H9 (cell line): Measurements from ENCODE around the gene HERC3. TPM values are rescaled to one million over a fixed set of nuclear protein-coding genes. Genes with fewer than 3 reads are reported as not detected.

Experiments
- DNase-seq: peaks from one replicate; pipeline ENCODE4 v3.0.0-alpha.2; 2017
- H2AFZ ChIP-seq: one replicate; pipeline ENCODE4 v1.6.1; 2013; ENCODE audit warnings: mild to moderate bottlenecking, low read length, control low read depth, moderate library complexity
- H2AK5ac ChIP-seq: 2 replicates; pipeline ENCODE4 v1.6.1; 2013; ENCODE audit warnings: low read length, control low read depth, mixed read lengths; ENCODE audit not compliant: insufficient read length
- H2BK120ac ChIP-seq: one replicate; pipeline ENCODE4 v1.6.1; 2013; ENCODE audit warnings: low read depth, mild to moderate bottlenecking, low read length, control low read depth, inconsistent platforms; ENCODE audit not compliant: poor library complexity, severe bottlenecking
- H2BK12ac ChIP-seq: 2 replicates; pipeline ENCODE4 v1.6.1; 2013; ENCODE audit warnings: low read length, control low read depth, mixed read lengths, low read depth; ENCODE audit not compliant: insufficient read length
- H2BK15ac ChIP-seq: 2 replicates; pipeline ENCODE4 v1.6.1; 2013; ENCODE audit warnings: low read depth, low read length, control low read depth
- H2BK20ac ChIP-seq: one replicate; pipeline ENCODE4 v1.6.1; 2013; ENCODE audit warnings: low read depth, mild to moderate bottlenecking, low read length, control low read depth, inconsistent platforms; ENCODE audit not compliant: poor library complexity, severe bottlenecking
- H2BK5ac ChIP-seq: 2 replicates; pipeline ENCODE4 v1.6.1; 2013; ENCODE audit warnings: low read length, control low read depth, mixed read lengths; ENCODE audit not compliant: insufficient read length
- H3K14ac ChIP-seq: 2 replicates; pipeline ENCODE4 v1.6.1; 2013; ENCODE audit warnings: low read length, control low read depth; ENCODE audit not compliant: insufficient read depth
- H3K18ac ChIP-seq: 2 replicates; pipeline ENCODE4 v1.6.1; 2013; ENCODE audit warnings: low read depth, mild to moderate bottlenecking, mixed read lengths, low read length, control low read depth; ENCODE audit not compliant: insufficient read length
- H3K23ac ChIP-seq: 2 replicates; pipeline ENCODE4 v1.6.1; 2013; ENCODE audit warnings: low read length, control low read depth, mixed read lengths, low read depth; ENCODE audit not compliant: insufficient read length
- H3K23me2 ChIP-seq: 2 replicates; pipeline ENCODE4 v1.6.1; 2013; ENCODE audit warnings: low read depth, mild to moderate bottlenecking, mixed read lengths, low read length, control low read depth; ENCODE audit not compliant: insufficient read length, poor library complexity, severe bottlenecking
- H3K27ac ChIP-seq: 2 replicates; pipeline ENCODE4 v1.5.1; 2013; ENCODE audit warnings: low read length, control low read depth, mixed read lengths, low read depth; ENCODE audit not compliant: insufficient read length
- H3K27me3 ChIP-seq: 2 replicates; pipeline ENCODE4 v1.6.1; 2013; ENCODE audit warnings: low read length, control low read depth, inconsistent platforms; ENCODE audit not compliant: insufficient read depth
- H3K4ac ChIP-seq: 2 replicates; pipeline ENCODE4 v1.6.1; 2013; ENCODE audit warnings: low read depth, mild to moderate bottlenecking, control low read depth, inconsistent platforms, low read length, moderate library complexity
- H3K4me1 ChIP-seq: 2 replicates; pipeline ENCODE4 v1.6.1; 2013; ENCODE audit warnings: low read length, control low read depth, inconsistent platforms; ENCODE audit not compliant: insufficient read depth
- H3K4me2 ChIP-seq: 2 replicates; pipeline ENCODE4 v1.6.1; 2013; ENCODE audit warnings: low read length, control low read depth, mixed read lengths; ENCODE audit not compliant: insufficient read length, insufficient read depth
- H3K56ac ChIP-seq: 2 replicates; pipeline ENCODE4 v1.6.1; 2013; ENCODE audit warnings: low read depth, mild to moderate bottlenecking, mixed read lengths, low read length, control low read depth; ENCODE audit not compliant: insufficient read length
- H3K79me1 ChIP-seq: 2 replicates; pipeline ENCODE4 v1.6.1; 2013; ENCODE audit warnings: low read depth, mild to moderate bottlenecking, moderate library complexity, low read length, control low read depth, inconsistent platforms; ENCODE audit not compliant: insufficient read depth, poor library complexity, severe bottlenecking
- H3K79me2 ChIP-seq: 2 replicates; pipeline ENCODE4 v1.6.1; 2013; ENCODE audit warnings: low read length, control low read depth, inconsistent platforms; ENCODE audit not compliant: insufficient read depth
- H3K9ac ChIP-seq: 2 replicates; pipeline ENCODE4 v1.6.1; 2013; ENCODE audit warnings: low read length, control low read depth, mixed read lengths; ENCODE audit not compliant: insufficient read length; ENCODE audit errors: extremely low read depth
- H3K9me3 ChIP-seq: one replicate; pipeline ENCODE4 v1.6.1; 2013; ENCODE audit warnings: low read depth, low read length, inconsistent platforms; ENCODE audit not compliant: control insufficient read depth
- H3T11ph ChIP-seq: one replicate; pipeline ENCODE4 v1.6.1; 2013; ENCODE audit warnings: mild to moderate bottlenecking, low read length, control low read depth, inconsistent platforms
- H4K20me1 ChIP-seq: one replicate; pipeline ENCODE4 v1.6.1; 2013; ENCODE audit not compliant: control insufficient read depth, insufficient read length, insufficient read depth
- H4K5ac ChIP-seq: 2 replicates; pipeline ENCODE4 v1.6.1; 2013; ENCODE audit warnings: low read depth, mild to moderate bottlenecking, mixed read lengths, low read length, control low read depth; ENCODE audit not compliant: insufficient read length
- H4K8ac ChIP-seq: replicated peaks from 2 replicates; pipeline ENCODE4 v1.6.1; 2013; ENCODE audit warnings: low read length, control low read depth, mixed read lengths, low read depth; ENCODE audit not compliant: insufficient read length
- H4K91ac ChIP-seq: 2 replicates; pipeline ENCODE4 v1.6.1; 2013; ENCODE audit warnings: low read depth, mild to moderate bottlenecking, moderate library complexity, mixed read lengths, low read length, control low read depth; ENCODE audit not compliant: insufficient read length
- H3K27ac Mint-ChIP-seq, 3 experiments: 2 replicates in 2 of 3; 3 replicates in 1 of 3; pipeline ENCODE4 v1.8.0; 2020 to 2021; ENCODE audit warnings: mixed read lengths in 3 of 3, mild to moderate bottlenecking in 1 of 3, moderate library complexity in 1 of 3
- H3K27me3 Mint-ChIP-seq: 2 replicates; pipeline ENCODE4 v1.8.0; 2021; ENCODE audit warnings: low read depth, mild to moderate bottlenecking, moderate library complexity, mixed read lengths
- H3K36me3 Mint-ChIP-seq, 3 experiments: 2 replicates in 2 of 3; 3 replicates in 1 of 3; pipeline ENCODE4 v1.8.0; 2020 to 2021; ENCODE audit warnings: low read depth in 3 of 3, mixed read lengths in 3 of 3; ENCODE audit not compliant: insufficient read depth in 1 of 3
- H3K4me1 Mint-ChIP-seq, 2 experiments: 2 replicates each; pipeline ENCODE4 v1.8.0; 2020; ENCODE audit warnings: mixed read lengths in 2 of 2
- H3K4me3 Mint-ChIP-seq, 2 experiments: 2 replicates in 1 of 2; 3 replicates in 1 of 2; pipeline ENCODE4 v1.8.0; 2020 to 2021; ENCODE audit warnings: mild to moderate bottlenecking in 2 of 2, mixed read lengths in 2 of 2, moderate library complexity in 1 of 2
- H3K9me3 Mint-ChIP-seq, 2 experiments: 2 replicates in 1 of 2; 3 replicates in 1 of 2; pipeline ENCODE4 v1.8.0; 2020; ENCODE audit warnings: mild to moderate bottlenecking in 2 of 2, mixed read lengths in 2 of 2, moderate library complexity in 1 of 2
- WGBS: extraction: QIAGEN DNeasy Blood & Tissue Kit; methylation state at CpG from one replicate; pipeline ENCODE4 v1.1.7; 2013; ENCODE audit warnings: missing lambda C conversion rate, low lambda C conversion rate, mixed read lengths; ENCODE audit not compliant: insufficient read length; ENCODE audit errors: extremely low coverage; 5-methylcytosine and 5-hydroxymethylcytosine counted together
- total RNA-seq: library from RNA; stranded (reverse); gene quantifications from 2 replicates; pipeline ENCODE4 v1.2.1, GENCODE V29; 2021
- TF ChIP-seq, protein P1 (sequence below): fragments of 200-600 bp; sonication (generic); conservative IDR thresholded peaks from 3 replicates; pipeline ENCODE4 v1.8.0; 2021; ENCODE audit warnings: antibody characterized with exemption, mild to moderate bottlenecking

The HERC3 gene
- total RNA-seq, 1 experiment from 2014 or later, result 2.9 TPM

- H3K9me3 ChIP-seq, result no peaks in the 10 kb centered on the region
- no peak overlapping the region for H3K4me2 ChIP-seq
- H2BK12ac ChIP-seq, result no peak overlapping the region
- no peak overlapping the region for H4K91ac ChIP-seq
- H3K27me3 ChIP-seq, result no peaks in the 10 kb centered on the region
- H2AFZ ChIP-seq, result no peak overlapping the region
- no peak overlapping the region for H3K9ac ChIP-seq
- H3K79me2 ChIP-seq, result no peaks in the 10 kb centered on the region
- H2BK15ac ChIP-seq, result no peak overlapping the region
- H2BK20ac ChIP-seq, result no peak overlapping the region
- H3K56ac ChIP-seq, result no peak overlapping the region
- WGBS, result no CpG with 5 or more reads among the region's 2 CpGs
- Mint-ChIP-seq H3K36me3 (no peaks in the 10 kb centered on the region), H3K4me3 (no peak overlapping the region), H3K9me3 (no peaks in the 10 kb centered on the region), H3K27me3 (no peaks in the 10 kb centered on the region), H3K27ac (no peak overlapping the region), H3K4me1 (peaks cover 6 to 14% of the 10 kb centered on the region in 2 experiments)
- H3K79me1 ChIP-seq, result no peaks in the 10 kb centered on the region
- H3K4ac ChIP-seq, result no peak overlapping the region
- H3K23ac ChIP-seq, result no peak overlapping the region
- H4K8ac ChIP-seq, result no peak overlapping the region
- H3K4me1 ChIP-seq, result no peaks in the 10 kb centered on the region
- H3K23me2 ChIP-seq, result no peaks in the 10 kb centered on the region
- H3K27ac ChIP-seq, result no peak overlapping the region
- H2BK5ac ChIP-seq, result no peak overlapping the region
- no peak overlapping the region for H2BK120ac ChIP-seq
- no peak overlapping the region for H3T11ph ChIP-seq
- H2AK5ac ChIP-seq, result no peak overlapping the region
- TF ChIP-seq, protein P1, sequence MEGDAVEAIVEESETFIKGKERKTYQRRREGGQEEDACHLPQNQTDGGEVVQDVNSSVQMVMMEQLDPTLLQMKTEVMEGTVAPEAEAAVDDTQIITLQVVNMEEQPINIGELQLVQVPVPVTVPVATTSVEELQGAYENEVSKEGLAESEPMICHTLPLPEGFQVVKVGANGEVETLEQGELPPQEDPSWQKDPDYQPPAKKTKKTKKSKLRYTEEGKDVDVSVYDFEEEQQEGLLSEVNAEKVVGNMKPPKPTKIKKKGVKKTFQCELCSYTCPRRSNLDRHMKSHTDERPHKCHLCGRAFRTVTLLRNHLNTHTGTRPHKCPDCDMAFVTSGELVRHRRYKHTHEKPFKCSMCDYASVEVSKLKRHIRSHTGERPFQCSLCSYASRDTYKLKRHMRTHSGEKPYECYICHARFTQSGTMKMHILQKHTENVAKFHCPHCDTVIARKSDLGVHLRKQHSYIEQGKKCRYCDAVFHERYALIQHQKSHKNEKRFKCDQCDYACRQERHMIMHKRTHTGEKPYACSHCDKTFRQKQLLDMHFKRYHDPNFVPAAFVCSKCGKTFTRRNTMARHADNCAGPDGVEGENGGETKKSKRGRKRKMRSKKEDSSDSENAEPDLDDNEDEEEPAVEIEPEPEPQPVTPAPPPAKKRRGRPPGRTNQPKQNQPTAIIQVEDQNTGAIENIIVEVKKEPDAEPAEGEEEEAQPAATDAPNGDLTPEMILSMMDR, result no peak
- H3K18ac ChIP-seq, result no peak overlapping the region
- no peak for DNase-seq
- no peak overlapping the region for H3K14ac ChIP-seq
- H4K5ac ChIP-seq, result no peak overlapping the region
- H4K20me1 ChIP-seq, result no peaks in the 10 kb centered on the region
These were observed 69.5 kb downstream of the HERC3 start for GRCh38 chr4:88661739-88662138.
